AG09309 (cell line): Measurements from ENCODE around the gene HOOK2.

Source experiments
- DNase-seq: peaks from one replicate; pipeline ENCODE4 v3.0.0-alpha.2; 2010; ENCODE audit warnings: low read depth
- H3K4me3 ChIP-seq: 2 replicates; pipeline ENCODE4 v1.5.1; 2011; ENCODE audit warnings: mild to moderate bottlenecking, low read depth, low read length, moderate library complexity; ENCODE audit not compliant: control insufficient read depth
- TF ChIP-seq, protein P1 (sequence below): IDR thresholded peaks from 2 replicates; pipeline ENCODE4 v1.5.1; 2011; ENCODE audit warnings: mild to moderate bottlenecking, low read depth, low read length, inconsistent platforms; ENCODE audit not compliant: insufficient read depth, control insufficient read depth; ENCODE audit errors: missing control alignments

HOOK2 gene

DNA sequence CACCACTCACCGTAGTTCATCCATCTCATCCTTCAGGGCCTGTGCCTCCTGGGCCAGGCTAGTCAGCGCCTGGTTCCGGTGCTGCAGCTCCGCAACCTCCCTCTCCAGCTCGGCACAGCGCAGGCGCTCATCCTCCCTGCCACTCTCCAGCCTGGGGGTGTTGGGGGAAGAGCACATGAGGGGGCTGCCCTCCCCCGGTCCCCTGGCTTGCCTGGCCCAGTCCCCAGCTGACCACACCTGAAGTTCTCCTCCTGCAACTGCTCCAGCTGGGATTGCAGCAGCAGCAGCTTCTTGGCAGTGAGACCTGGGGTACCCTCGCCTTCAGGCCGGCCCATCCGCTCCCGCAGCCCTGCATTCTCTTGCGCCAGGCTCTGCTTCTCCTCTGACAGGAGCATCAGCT, 4.4 kb downstream of the HOOK2 start:
- H3K4me3 ChIP-seq: no peak overlapping the region
- DNase-seq: no peak
- TF ChIP-seq, protein P1, sequence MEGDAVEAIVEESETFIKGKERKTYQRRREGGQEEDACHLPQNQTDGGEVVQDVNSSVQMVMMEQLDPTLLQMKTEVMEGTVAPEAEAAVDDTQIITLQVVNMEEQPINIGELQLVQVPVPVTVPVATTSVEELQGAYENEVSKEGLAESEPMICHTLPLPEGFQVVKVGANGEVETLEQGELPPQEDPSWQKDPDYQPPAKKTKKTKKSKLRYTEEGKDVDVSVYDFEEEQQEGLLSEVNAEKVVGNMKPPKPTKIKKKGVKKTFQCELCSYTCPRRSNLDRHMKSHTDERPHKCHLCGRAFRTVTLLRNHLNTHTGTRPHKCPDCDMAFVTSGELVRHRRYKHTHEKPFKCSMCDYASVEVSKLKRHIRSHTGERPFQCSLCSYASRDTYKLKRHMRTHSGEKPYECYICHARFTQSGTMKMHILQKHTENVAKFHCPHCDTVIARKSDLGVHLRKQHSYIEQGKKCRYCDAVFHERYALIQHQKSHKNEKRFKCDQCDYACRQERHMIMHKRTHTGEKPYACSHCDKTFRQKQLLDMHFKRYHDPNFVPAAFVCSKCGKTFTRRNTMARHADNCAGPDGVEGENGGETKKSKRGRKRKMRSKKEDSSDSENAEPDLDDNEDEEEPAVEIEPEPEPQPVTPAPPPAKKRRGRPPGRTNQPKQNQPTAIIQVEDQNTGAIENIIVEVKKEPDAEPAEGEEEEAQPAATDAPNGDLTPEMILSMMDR: no peak

DNA sequence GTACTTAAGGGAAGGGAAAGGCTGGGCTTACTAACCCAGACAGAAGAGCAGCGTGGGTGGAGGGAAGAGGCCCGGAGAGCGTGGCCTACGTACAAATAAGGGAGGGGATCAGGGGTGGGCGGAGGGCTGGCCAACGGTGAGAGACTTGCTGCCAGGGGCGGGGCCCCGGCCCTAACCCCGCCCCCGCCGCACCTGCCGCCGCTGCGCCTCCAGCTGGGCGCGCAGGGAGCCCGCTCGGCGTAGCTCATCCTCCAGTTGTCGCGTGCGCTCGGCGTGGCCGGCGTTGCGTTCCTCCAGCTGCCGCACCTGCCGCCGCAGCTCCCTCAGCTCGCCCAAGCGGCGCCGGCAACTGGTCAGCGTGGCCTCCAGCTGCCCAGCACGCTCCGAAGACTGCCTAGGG, 5.7 kb downstream of the HOOK2 start:
- DNase-seq: no peak
- TF ChIP-seq, protein P1: no peak
- no peak overlapping the region for H3K4me3 ChIP-seq

DNA sequence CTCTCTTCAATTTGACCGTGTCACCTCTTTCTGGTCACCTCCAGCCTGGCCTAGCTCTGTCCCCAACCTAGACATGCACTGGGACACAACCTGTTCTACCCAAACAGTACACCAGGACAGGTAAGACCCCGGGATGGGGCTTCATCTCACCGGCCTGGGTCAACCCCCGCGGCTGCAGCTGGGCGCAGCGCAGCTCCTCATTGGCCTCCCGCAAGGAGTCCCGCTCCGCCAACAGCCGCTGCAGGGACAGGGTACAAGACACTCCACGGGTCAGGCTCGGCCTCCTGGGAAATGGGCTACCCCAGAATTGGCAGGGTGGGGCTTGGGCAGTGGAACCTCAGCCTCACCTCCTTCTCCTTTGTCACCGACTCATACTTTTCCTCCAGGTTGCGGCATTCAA, 7.7 kb downstream of the HOOK2 start:
- no peak overlapping the region for H3K4me3 ChIP-seq
- no peak for DNase-seq
- TF ChIP-seq, protein P1: no peak

DNA sequence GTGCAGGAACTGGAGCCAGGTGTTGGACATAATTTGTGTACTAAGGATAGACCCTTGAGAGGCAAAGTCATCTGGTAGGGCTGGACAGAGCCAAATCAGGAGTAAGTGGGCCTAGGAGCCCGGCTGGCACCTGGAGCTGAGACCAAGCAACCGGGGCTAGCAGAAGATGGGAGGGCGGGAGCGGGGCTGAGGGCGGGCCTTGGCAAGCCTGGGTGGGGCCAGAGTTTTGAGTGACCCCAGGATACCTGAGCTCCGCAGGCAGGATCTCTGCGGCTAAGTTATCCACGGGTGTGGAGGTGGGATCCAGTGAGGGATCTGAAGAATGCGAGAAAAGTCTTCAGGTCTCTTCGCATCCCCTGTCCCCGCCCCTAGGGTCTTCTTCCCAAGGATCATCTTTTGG, 8.2 kb downstream of the HOOK2 start:
- H3K4me3 ChIP-seq: no peak overlapping the region
- no peak for DNase-seq
- TF ChIP-seq, protein P1: no peak

DNA sequence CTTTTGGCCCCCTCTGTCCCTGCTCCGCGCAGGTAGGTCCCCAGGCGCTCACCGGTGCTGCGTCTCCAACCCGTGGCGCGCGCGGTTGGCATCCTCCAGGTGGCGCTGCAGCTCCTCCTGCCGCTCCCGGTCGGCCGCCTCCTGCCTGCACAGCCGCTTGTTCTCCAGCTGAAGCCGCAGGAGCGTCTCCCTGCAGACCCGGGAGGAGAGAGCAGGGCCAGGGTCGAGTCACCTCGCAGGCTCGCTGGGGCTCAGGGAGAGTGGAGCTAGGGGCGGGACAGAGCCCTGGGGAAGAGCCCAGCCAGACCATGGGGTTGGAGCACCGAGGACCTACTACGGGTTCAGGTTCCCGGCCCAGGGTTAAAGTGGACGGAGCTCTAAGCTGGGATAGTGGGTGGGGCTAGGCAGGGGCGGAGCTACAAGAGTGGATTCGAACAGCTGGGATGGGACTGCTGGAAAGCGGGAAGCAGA, 9.3 kb downstream of the HOOK2 start:
- DNase-seq: no peak
- peak overlapping the region; percentile 57 for H3K4me3 ChIP-seq
- TF ChIP-seq, protein P1: peak; percentile 77

DNA sequence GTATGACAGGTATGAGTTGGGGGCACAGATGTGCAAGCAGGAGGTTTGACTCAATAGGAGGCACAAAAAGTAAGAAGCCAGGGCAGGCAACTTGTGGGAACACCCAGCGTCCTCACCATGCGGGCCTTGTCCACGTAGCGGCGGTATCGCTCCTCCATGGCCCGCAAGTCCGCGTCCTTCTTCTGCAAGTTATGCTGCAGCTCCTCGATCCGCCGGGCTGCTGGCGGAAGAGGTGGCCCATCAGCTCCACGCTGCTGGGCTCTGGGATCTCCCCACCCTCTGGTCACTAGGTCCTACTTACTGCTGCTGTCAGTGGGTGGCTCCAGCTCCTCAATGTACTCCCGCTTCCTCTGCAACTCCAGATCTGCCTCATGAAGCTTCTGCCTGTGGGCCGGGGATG, 10.7 kb downstream of the HOOK2 start:
- no peak overlapping the region for H3K4me3 ChIP-seq
- TF ChIP-seq, protein P1: no peak
- no peak for DNase-seq

DNA sequence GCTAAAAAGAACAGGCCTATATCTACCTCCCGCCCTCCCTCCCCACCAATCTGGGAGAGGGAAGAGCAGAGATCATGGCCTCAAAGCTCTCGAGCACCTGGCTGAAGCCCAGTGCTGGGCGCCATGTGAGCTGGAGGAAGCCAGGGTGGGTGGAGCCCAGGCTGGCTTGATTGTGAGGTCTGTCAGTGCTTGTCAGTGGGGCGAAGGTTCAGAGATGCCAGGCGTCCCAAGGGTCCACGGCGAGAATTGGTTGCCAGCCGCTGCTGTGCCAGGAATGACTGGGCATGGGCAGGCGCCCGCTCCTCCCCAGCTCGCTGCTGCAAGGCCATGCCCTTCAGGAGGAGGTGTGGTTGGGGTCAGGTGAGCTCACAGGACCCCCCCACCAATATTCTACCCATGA, 12.3 kb downstream of the HOOK2 start:
- no peak for DNase-seq
- TF ChIP-seq, protein P1: no peak
- H3K4me3 ChIP-seq: no peak overlapping the region
